HUES6 (cell line): ENCODE results near the gene TXNDC17.
A peak's percentile ranks its signal among the peaks of the same experiment; 100 is the strongest.
"Not testable (repeated sequence)": the region's sequence is repeated elsewhere in the genome, so short reads cannot be mapped to it uniquely, and the experiment has no call there.

Source experiments
- H3K27ac ChIP-seq: 2 replicates; pipeline ENCODE4 v1.7.0; 2013; ENCODE audit warnings: low read depth, mild to moderate bottlenecking, low read length, inconsistent platforms
- H3K27me3 ChIP-seq: 2 replicates; pipeline ENCODE4 v1.6.1; 2013; ENCODE audit warnings: low read length; ENCODE audit not compliant: control insufficient read depth, insufficient read depth
- H3K36me3 ChIP-seq: 2 replicates; pipeline ENCODE4 v1.6.1; 2013; ENCODE audit warnings: low read length; ENCODE audit not compliant: control insufficient read depth, insufficient read depth
- H3K4me1 ChIP-seq: 2 replicates; pipeline ENCODE4 v1.6.1; 2013; ENCODE audit warnings: low read length; ENCODE audit not compliant: control insufficient read depth, insufficient read depth
- H3K4me3 ChIP-seq: 2 replicates; pipeline ENCODE4 v1.5.1; 2013; ENCODE audit warnings: low read depth, low read length
- H3K9ac ChIP-seq: one replicate; pipeline ENCODE4 v1.6.1; 2013; ENCODE audit warnings: mild to moderate bottlenecking, low read length
- H3K9me3 ChIP-seq: 2 replicates; pipeline ENCODE4 v1.6.1; 2013; ENCODE audit warnings: low read depth, low read length; ENCODE audit not compliant: control insufficient read depth, insufficient read depth

TXNDC17 gene

GRCh38 chr17:6640536-6641246 lies at the start of gene TXNDC17, which contains the start of gene KIAA0753:
Gene TXNDC17, plus strand, starts transcription at chr17:6641060. Its CDS starts 23 bp downstream, at chr17:6641083.
Gene KIAA0753, minus strand, starts transcription at chr17:6640711. Its CDS starts 5,608 bp downstream, at chr17:6635103.
- Histone ChIP-seq H3K9me3 (no peaks in the 10 kb centered on the region), H3K9ac (peak within 1 kb of the TSS; percentile 95), H3K4me3 (peak within 1 kb of the TSS; percentile 73), H3K4me1 (peaks cover 8% of the 10 kb centered on the region), H3K36me3 (peaks cover 37% of the 10 kb centered on the region), H3K27ac (peak within 1 kb of the TSS; percentile 93), H3K27me3 (no peaks in the 10 kb centered on the region)

GRCh38 chr17:6591599-6592158 lies 49.2 kb upstream of the TXNDC17 start:
- no peaks in the 10 kb centered on the region for H3K9me3 ChIP-seq
- no peak overlapping the region for H3K4me3 ChIP-seq
- no peak overlapping the region for H3K27ac ChIP-seq
- H3K9ac ChIP-seq, result no peak overlapping the region
- H3K4me1 ChIP-seq, result 0 out of 2 replicates have a peak, but pooled peaks cover 3% of the 10 kb centered on the region
- H3K27me3 ChIP-seq, result no peaks in the 10 kb centered on the region
- H3K36me3 ChIP-seq, result peaks cover 86% of the 10 kb centered on the region

- no peak overlapping the region for H3K27ac ChIP-seq
- no peak overlapping the region for H3K9ac ChIP-seq
Measured at GRCh38 chr17:6592173-6592572, 48.7 kb upstream of the TXNDC17 start.

GRCh38 chr17:6593371-6593770 lies 47.5 kb upstream of the TXNDC17 start:
- H3K36me3 ChIP-seq, result peaks cover 83% of the 10 kb centered on the region
- H3K27me3 ChIP-seq, H3K9me3 ChIP-seq, H3K4me1 ChIP-seq, H3K9ac ChIP-seq, H3K27ac ChIP-seq, H3K4me3 ChIP-seq: not testable (repeated sequence)

More at GRCh38 chr17:6592173-6592572, 48.7 kb upstream of the TXNDC17 start:
- Histone ChIP-seq H3K9me3 (no peaks in the 10 kb centered on the region), H3K36me3 (peaks cover 87% of the 10 kb centered on the region), H3K4me1 (0 out of 2 replicates have a peak, but pooled peaks cover 3% of the 10 kb centered on the region), H3K27me3 (no peaks in the 10 kb centered on the region), H3K4me3 (no peak overlapping the region)

- Histone ChIP-seq H3K4me3 (no peak overlapping the region), H3K27ac (no peak overlapping the region), H3K9me3 (no peaks in the 10 kb centered on the region), H3K36me3 (peaks cover 82% of the 10 kb centered on the region), H3K27me3 (no peaks in the 10 kb centered on the region), H3K9ac (no peak overlapping the region), H3K4me1 (0 out of 2 replicates have a peak, but pooled peaks cover 3% of the 10 kb centered on the region)
Measured at GRCh38 chr17:6596081-6596480, 44.8 kb upstream of the TXNDC17 start.

- Histone ChIP-seq H3K36me3 (peaks cover 83% of the 10 kb centered on the region), H3K27ac (no peak overlapping the region), H3K27me3 (no peaks in the 10 kb centered on the region), H3K4me3 (no peak overlapping the region), H3K9me3 (no peaks in the 10 kb centered on the region), H3K4me1 (0 out of 2 replicates have a peak, but pooled peaks cover 3% of the 10 kb centered on the region), H3K9ac (no peak overlapping the region)
Measured at GRCh38 chr17:6596511-6596910, 44.3 kb upstream of the TXNDC17 start.

- Histone ChIP-seq H3K36me3 (peaks cover 83% of the 10 kb centered on the region), H3K4me1 (0 out of 2 replicates have a peak, but pooled peaks cover 3% of the 10 kb centered on the region), H3K9me3 (no peaks in the 10 kb centered on the region), H3K4me3 (no peak overlapping the region), H3K27me3 (no peaks in the 10 kb centered on the region), H3K27ac (no peak overlapping the region), H3K9ac (no peak overlapping the region)
Measured at GRCh38 chr17:6596941-6597340, 43.9 kb upstream of the TXNDC17 start.

- H3K27ac ChIP-seq, result no peak overlapping the region
- H3K4me1 ChIP-seq, result no peaks in the 10 kb centered on the region
- H3K9ac ChIP-seq, result no peak overlapping the region
- H3K9me3 ChIP-seq, result no peaks in the 10 kb centered on the region
- H3K27me3 ChIP-seq, result no peaks in the 10 kb centered on the region
- peaks cover 82% of the 10 kb centered on the region for H3K36me3 ChIP-seq
- H3K4me3 ChIP-seq, result no peak overlapping the region
Measured at GRCh38 chr17:6597727-6598126, 43.1 kb upstream of the TXNDC17 start.

GRCh38 chr17:6599364-6599763 lies 41.5 kb upstream of the TXNDC17 start:
- no peaks in the 10 kb centered on the region for H3K4me1 ChIP-seq
- peaks cover 76% of the 10 kb centered on the region for H3K36me3 ChIP-seq
- no peak overlapping the region for H3K27ac ChIP-seq
- H3K9ac ChIP-seq, result no peak overlapping the region
- H3K4me3 ChIP-seq, result no peak overlapping the region
- no peaks in the 10 kb centered on the region for H3K9me3 ChIP-seq
- no peaks in the 10 kb centered on the region for H3K27me3 ChIP-seq

GRCh38 chr17:6602141-6602540 lies 38.7 kb upstream of the TXNDC17 start:
- Histone ChIP-seq H3K9ac (no peak overlapping the region), H3K27ac (no peak overlapping the region), H3K4me3 (no peak overlapping the region), H3K4me1 (no peaks in the 10 kb centered on the region), H3K27me3 (no peaks in the 10 kb centered on the region), H3K36me3 (peaks cover 80% of the 10 kb centered on the region), H3K9me3 (no peaks in the 10 kb centered on the region)

- H3K4me3 ChIP-seq, result no peak overlapping the region
- H3K36me3 ChIP-seq, result peaks cover 84% of the 10 kb centered on the region
- no peaks in the 10 kb centered on the region for H3K27me3 ChIP-seq
- no peaks in the 10 kb centered on the region for H3K9me3 ChIP-seq
- no peak overlapping the region for H3K27ac ChIP-seq
- H3K4me1 ChIP-seq, result no peaks in the 10 kb centered on the region
- H3K9ac ChIP-seq, result no peak overlapping the region
Measured at GRCh38 chr17:6603744-6604325, 37.0 kb upstream of the TXNDC17 start.
